ENCODE measurements around the gene TDRD7.

DNA sequence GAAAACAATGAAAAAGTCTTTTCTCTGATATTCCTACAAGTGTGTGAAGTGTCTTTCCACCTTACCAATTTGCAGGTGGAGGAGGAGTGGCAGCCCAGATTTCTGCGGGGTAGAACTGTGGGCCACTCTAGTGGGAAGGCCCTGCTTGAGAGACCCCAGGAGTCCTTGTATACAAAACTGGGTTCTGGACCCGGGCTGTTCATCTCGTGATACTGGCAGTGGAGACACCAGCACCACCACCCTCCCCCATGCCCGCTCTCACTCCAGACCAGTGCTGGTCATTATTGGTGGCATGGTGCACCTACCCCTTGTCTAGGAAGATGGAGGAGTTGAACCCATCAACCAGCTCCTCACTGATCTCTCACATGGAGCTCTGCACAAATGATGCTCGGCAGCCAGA, 16.2 kb upstream of the TDRD7 start:
- TF ChIP-seq, protein P1, sequence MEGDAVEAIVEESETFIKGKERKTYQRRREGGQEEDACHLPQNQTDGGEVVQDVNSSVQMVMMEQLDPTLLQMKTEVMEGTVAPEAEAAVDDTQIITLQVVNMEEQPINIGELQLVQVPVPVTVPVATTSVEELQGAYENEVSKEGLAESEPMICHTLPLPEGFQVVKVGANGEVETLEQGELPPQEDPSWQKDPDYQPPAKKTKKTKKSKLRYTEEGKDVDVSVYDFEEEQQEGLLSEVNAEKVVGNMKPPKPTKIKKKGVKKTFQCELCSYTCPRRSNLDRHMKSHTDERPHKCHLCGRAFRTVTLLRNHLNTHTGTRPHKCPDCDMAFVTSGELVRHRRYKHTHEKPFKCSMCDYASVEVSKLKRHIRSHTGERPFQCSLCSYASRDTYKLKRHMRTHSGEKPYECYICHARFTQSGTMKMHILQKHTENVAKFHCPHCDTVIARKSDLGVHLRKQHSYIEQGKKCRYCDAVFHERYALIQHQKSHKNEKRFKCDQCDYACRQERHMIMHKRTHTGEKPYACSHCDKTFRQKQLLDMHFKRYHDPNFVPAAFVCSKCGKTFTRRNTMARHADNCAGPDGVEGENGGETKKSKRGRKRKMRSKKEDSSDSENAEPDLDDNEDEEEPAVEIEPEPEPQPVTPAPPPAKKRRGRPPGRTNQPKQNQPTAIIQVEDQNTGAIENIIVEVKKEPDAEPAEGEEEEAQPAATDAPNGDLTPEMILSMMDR (IDR thresholded peaks at IDR 0.05; ENCODE audit: insufficient read depth, low read length): no peak
- TF ChIP-seq POLR2AphosphoS5 (IDR thresholded peaks at IDR 0.05; ENCODE audit: low read depth): no peak

All from HL-60 (cell line).